ENCODE measurements around the gene CHRM3.

Gene CHRM3

GRCh38 chr1:239386453-239387303 is at the start of gene CHRM3:
CHRM3 (plus strand) TSS chr1:239386568; CDS start chr1:239907452, 520,884 bp downstream.
- DNase-seq (ENCODE audit: low spot score), result peak; percentile 32
- TF ChIP-seq CTCF (IDR thresholded peaks at IDR 0.05; ENCODE audit: borderline replicate concordance, control extremely low read depth, extremely low read depth, insufficient read depth, missing control alignments), result no peak
- in situ Hi-C loops (cut with MboI; ENCODE audit: low sequenced_read_pairs, unreplicated experiment), result no loop called here

- in situ Hi-C loops (cut with MboI; ENCODE audit: low sequenced_read_pairs, unreplicated experiment), result no loop called here
- DNase-seq (ENCODE audit: low spot score), result no peak
- no peak for TF ChIP-seq CTCF (IDR thresholded peaks at IDR 0.05; ENCODE audit: borderline replicate concordance, control extremely low read depth, extremely low read depth, insufficient read depth, missing control alignments)
Measured at GRCh38 chr1:239337799-239338430, 48.5 kb upstream of the CHRM3 start.

- no peak for TF ChIP-seq CTCF (IDR thresholded peaks at IDR 0.05; ENCODE audit: borderline replicate concordance, control extremely low read depth, extremely low read depth, insufficient read depth, missing control alignments)
- in situ Hi-C loops (cut with MboI; ENCODE audit: low sequenced_read_pairs, unreplicated experiment), result no loop called here
Measured at GRCh38 chr1:239347776-239348175, 38.6 kb upstream of the CHRM3 start.

GRCh38 chr1:239348635-239349353 is 37.6 kb upstream of the CHRM3 start:
- in situ Hi-C loops (cut with MboI; ENCODE audit: low sequenced_read_pairs, unreplicated experiment), result no loop called here
- TF ChIP-seq CTCF (IDR thresholded peaks at IDR 0.05; ENCODE audit: borderline replicate concordance, control extremely low read depth, extremely low read depth, insufficient read depth, missing control alignments), result no peak
- DNase-seq (ENCODE audit: low spot score), result no peak

More at GRCh38 chr1:239347776-239348175, 38.6 kb upstream of the CHRM3 start:
- no peak for DNase-seq (ENCODE audit: low spot score)

- in situ Hi-C loops (cut with MboI; ENCODE audit: low sequenced_read_pairs, unreplicated experiment), result no loop called here
- TF ChIP-seq CTCF (IDR thresholded peaks at IDR 0.05; ENCODE audit: borderline replicate concordance, control extremely low read depth, extremely low read depth, insufficient read depth, missing control alignments), result no peak
- DNase-seq (ENCODE audit: low spot score), result no peak
Measured at GRCh38 chr1:239349699-239350098, 36.7 kb upstream of the CHRM3 start.

GRCh38 chr1:239353536-239353935 is 32.8 kb upstream of the CHRM3 start:
- TF ChIP-seq CTCF (IDR thresholded peaks at IDR 0.05; ENCODE audit: borderline replicate concordance, control extremely low read depth, extremely low read depth, insufficient read depth, missing control alignments), result no peak
- in situ Hi-C loops (cut with MboI; ENCODE audit: low sequenced_read_pairs, unreplicated experiment), result no loop called here
- no peak for DNase-seq (ENCODE audit: low spot score)
